ENCODE data around the gene FNDC3B.

Gene FNDC3B

GRCh38 chr3:172330413-172330812 lies 291.0 kb downstream of the FNDC3B start:
- TF ChIP-seq EP300 (IDR thresholded peaks at IDR 0.05; ENCODE audit: borderline replicate concordance) (no peak), FOXM1 (IDR thresholded peaks at IDR 0.05; ENCODE audit: borderline replicate concordance, low read depth) (no peak), NFIC (IDR thresholded peaks at IDR 0.05) (no peak), REST (IDR thresholded peaks at IDR 0.05; ENCODE audit: low read depth) (no peak), EGR1 (IDR thresholded peaks at IDR 0.05) (no peak), USF1 (IDR thresholded peaks at IDR 0.05) (no peak), RAD21 (IDR thresholded peaks at IDR 0.05; ENCODE audit: low read depth) (no peak), CEBPB (IDR thresholded peaks at IDR 0.05) (no peak), TCF12 (IDR thresholded peaks at IDR 0.05; ENCODE audit: low read depth) (no peak), ZBTB7A (IDR thresholded peaks at IDR 0.05; ENCODE audit: low read depth) (no peak), YY1 (IDR thresholded peaks at IDR 0.05; ENCODE audit: low read depth) (no peak), TAF1 (IDR thresholded peaks at IDR 0.05; ENCODE audit: low read depth) (no peak), TEAD4 (IDR thresholded peaks at IDR 0.05) (no peak), CREB1 (IDR thresholded peaks at IDR 0.05; ENCODE audit: low read depth) (no peak), MAX (IDR thresholded peaks at IDR 0.05) (no peak)

GRCh38 chr3:172332256-172333041 lies 293.1 kb downstream of the FNDC3B start:
- TF ChIP-seq YY1 (IDR thresholded peaks at IDR 0.05; ENCODE audit: low read depth) = no peak
- TF ChIP-seq REST (IDR thresholded peaks at IDR 0.05; ENCODE audit: low read depth) = no peak
- TF ChIP-seq CREB1 (IDR thresholded peaks at IDR 0.05; ENCODE audit: low read depth) = no peak
- TF ChIP-seq TCF12 (IDR thresholded peaks at IDR 0.05; ENCODE audit: low read depth) = no peak
- no peak for TF ChIP-seq FOXM1 (IDR thresholded peaks at IDR 0.05; ENCODE audit: borderline replicate concordance, low read depth)
- no peak; the same call in 1 of the 2 replicates for TF ChIP-seq USF1 (IDR thresholded peaks at IDR 0.05)
- TF ChIP-seq RAD21 (IDR thresholded peaks at IDR 0.05; ENCODE audit: low read depth) = peak; percentile 69
- no peak for TF ChIP-seq EGR1 (IDR thresholded peaks at IDR 0.05)

- TF ChIP-seq TCF12 (IDR thresholded peaks at IDR 0.05; ENCODE audit: low read depth) = no peak
- TF ChIP-seq TAF1 (IDR thresholded peaks at IDR 0.05; ENCODE audit: low read depth) = no peak
- TF ChIP-seq FOXM1 (IDR thresholded peaks at IDR 0.05; ENCODE audit: borderline replicate concordance, low read depth) = no peak
- no peak for TF ChIP-seq USF1 (IDR thresholded peaks at IDR 0.05)
- no peak for TF ChIP-seq CREB1 (IDR thresholded peaks at IDR 0.05; ENCODE audit: low read depth)
- TF ChIP-seq CEBPB (IDR thresholded peaks at IDR 0.05) = no peak
- no peak for TF ChIP-seq ZBTB7A (IDR thresholded peaks at IDR 0.05; ENCODE audit: low read depth)
Observed at GRCh38 chr3:172333042-172333377, 293.6 kb downstream of the FNDC3B start.

GRCh38 chr3:172333692-172334457 lies 294.5 kb downstream of the FNDC3B start:
- no peak for TF ChIP-seq REST (IDR thresholded peaks at IDR 0.05; ENCODE audit: low read depth)

All from Ishikawa (cell line).